Measurements from ENCODE around the gene ERCC6.

ERCC6 gene

GRCh38 chr10:49564461-49565009, 25.6 kb upstream of the ERCC6 start:
- Histone ChIP-seq H3K9ac (ENCODE audit: low read length) (no peak overlapping the region), H3K27me3 (ENCODE audit: control insufficient read depth, insufficient read depth, low read length) (no peaks in the 10 kb centered on the region), H3K27ac (ENCODE audit: low read depth, low read length) (no peak overlapping the region), H3K4me3 (ENCODE audit: low read length) (no peak overlapping the region), H3K36me3 (ENCODE audit: control insufficient read depth, insufficient read depth, low read length) (no peaks in the 10 kb centered on the region), H3K4me1 (ENCODE audit: control insufficient read depth, insufficient read depth, low read length) (no peaks in the 10 kb centered on the region)

GRCh38 chr10:49562893-49563292, 24.0 kb upstream of the ERCC6 start:
- no peaks in the 10 kb centered on the region for H3K4me1 ChIP-seq (ENCODE audit: control insufficient read depth, insufficient read depth, low read length)
- no peak overlapping the region for H3K27ac ChIP-seq (ENCODE audit: low read depth, low read length)
- H3K9ac ChIP-seq (ENCODE audit: low read length) = no peak overlapping the region
- H3K36me3 ChIP-seq (ENCODE audit: control insufficient read depth, insufficient read depth, low read length) = no peaks in the 10 kb centered on the region
- H3K27me3 ChIP-seq (ENCODE audit: control insufficient read depth, insufficient read depth, low read length) = no peaks in the 10 kb centered on the region
- no peak overlapping the region for H3K4me3 ChIP-seq (ENCODE audit: low read length)

DNA sequence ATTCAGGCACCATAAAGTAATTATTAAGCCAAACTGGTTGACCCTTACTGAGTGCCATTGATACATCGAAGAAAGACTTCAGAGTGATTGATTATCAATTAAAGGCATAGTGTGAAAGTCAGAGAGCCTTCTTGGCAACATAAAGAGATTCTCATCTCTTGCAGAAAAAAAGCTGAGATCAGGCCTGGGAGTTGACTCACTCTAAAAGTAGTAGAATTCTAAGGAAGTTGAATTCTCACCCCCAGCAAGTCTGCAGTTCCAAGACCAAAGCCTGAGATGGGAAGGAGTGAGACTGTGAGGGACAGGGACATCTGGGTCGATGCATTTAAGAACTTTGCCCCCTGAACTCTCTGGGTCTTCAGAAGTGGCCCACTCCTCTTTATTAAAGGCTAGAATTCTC, 21.6 kb upstream of the ERCC6 start:
- H3K36me3 ChIP-seq (ENCODE audit: control insufficient read depth, insufficient read depth, low read length) = no peaks in the 10 kb centered on the region
- no peak overlapping the region for H3K4me3 ChIP-seq (ENCODE audit: low read length)
- peaks cover 3% of the 10 kb centered on the region for H3K27me3 ChIP-seq (ENCODE audit: control insufficient read depth, insufficient read depth, low read length)
- H3K4me1 ChIP-seq (ENCODE audit: control insufficient read depth, insufficient read depth, low read length) = no peaks in the 10 kb centered on the region
- no peak overlapping the region for H3K9ac ChIP-seq (ENCODE audit: low read length)
- H3K27ac ChIP-seq (ENCODE audit: low read depth, low read length) = no peak overlapping the region

GRCh38 chr10:49559476-49559875, 20.6 kb upstream of the ERCC6 start:
- Histone ChIP-seq H3K27ac (ENCODE audit: low read depth, low read length) (no peak overlapping the region), H3K4me1 (ENCODE audit: control insufficient read depth, insufficient read depth, low read length) (no peaks in the 10 kb centered on the region), H3K36me3 (ENCODE audit: control insufficient read depth, insufficient read depth, low read length) (no peaks in the 10 kb centered on the region), H3K4me3 (ENCODE audit: low read length) (no peak overlapping the region), H3K9ac (ENCODE audit: low read length) (no peak overlapping the region), H3K27me3 (ENCODE audit: control insufficient read depth, insufficient read depth, low read length) (peaks cover 3% of the 10 kb centered on the region)

GRCh38 chr10:49558190-49558589, 19.3 kb upstream of the ERCC6 start:
- peaks cover 3% of the 10 kb centered on the region for H3K27me3 ChIP-seq (ENCODE audit: control insufficient read depth, insufficient read depth, low read length)
- H3K4me1 ChIP-seq (ENCODE audit: control insufficient read depth, insufficient read depth, low read length) = no peaks in the 10 kb centered on the region
- H3K9ac ChIP-seq (ENCODE audit: low read length) = no peak overlapping the region
- no peak overlapping the region for H3K4me3 ChIP-seq (ENCODE audit: low read length)
- no peak overlapping the region for H3K27ac ChIP-seq (ENCODE audit: low read depth, low read length)
- H3K36me3 ChIP-seq (ENCODE audit: control insufficient read depth, insufficient read depth, low read length) = no peaks in the 10 kb centered on the region

- Histone ChIP-seq H3K9ac (ENCODE audit: low read length) (no peak overlapping the region), H3K27me3 (ENCODE audit: control insufficient read depth, insufficient read depth, low read length) (peaks cover 3% of the 10 kb centered on the region), H3K36me3 (ENCODE audit: control insufficient read depth, insufficient read depth, low read length) (no peaks in the 10 kb centered on the region), H3K27ac (ENCODE audit: low read depth, low read length) (no peak overlapping the region), H3K4me3 (ENCODE audit: low read length) (no peak overlapping the region), H3K4me1 (ENCODE audit: control insufficient read depth, insufficient read depth, low read length) (no peaks in the 10 kb centered on the region)
Observed at GRCh38 chr10:49557681-49558080, 18.8 kb upstream of the ERCC6 start.

- Histone ChIP-seq H3K27me3 (ENCODE audit: control insufficient read depth, insufficient read depth, low read length) (peaks cover 3% of the 10 kb centered on the region), H3K4me3 (ENCODE audit: low read length) (no peak overlapping the region), H3K36me3 (ENCODE audit: control insufficient read depth, insufficient read depth, low read length) (no peaks in the 10 kb centered on the region), H3K27ac (ENCODE audit: low read depth, low read length) (no peak overlapping the region), H3K4me1 (ENCODE audit: control insufficient read depth, insufficient read depth, low read length) (no peaks in the 10 kb centered on the region), H3K9ac (ENCODE audit: low read length) (no peak overlapping the region)
Observed at GRCh38 chr10:49556723-49557122, 17.8 kb upstream of the ERCC6 start.

DNA sequence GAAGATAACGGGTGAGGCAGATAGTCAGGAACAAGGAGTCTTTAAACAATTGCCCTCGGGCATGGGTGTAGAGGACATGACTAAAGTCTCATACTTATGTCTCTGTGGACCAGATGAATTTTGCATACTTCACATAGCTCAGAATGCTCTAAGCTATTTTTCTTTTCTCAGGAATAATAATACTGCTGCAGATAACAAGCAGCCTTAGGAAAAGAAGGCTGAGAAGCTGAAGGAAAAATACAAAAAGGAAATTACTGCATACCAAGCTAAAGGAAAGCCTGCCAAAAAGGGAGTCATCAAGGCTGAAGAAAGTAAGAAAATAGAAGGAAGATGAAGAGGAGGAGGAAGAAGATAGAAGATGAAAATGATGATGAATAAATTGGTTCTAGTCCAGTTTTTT, 13.4 kb upstream of the ERCC6 start:
- Histone ChIP-seq H3K4me1 (ENCODE audit: control insufficient read depth, insufficient read depth, low read length) (no peaks in the 10 kb centered on the region), H3K36me3 (ENCODE audit: control insufficient read depth, insufficient read depth, low read length) (no peaks in the 10 kb centered on the region), H3K9ac (ENCODE audit: low read length) (no peak overlapping the region), H3K27me3 (ENCODE audit: control insufficient read depth, insufficient read depth, low read length) (peaks cover 5% of the 10 kb centered on the region), H3K27ac (ENCODE audit: low read depth, low read length) (no peak overlapping the region), H3K4me3 (ENCODE audit: low read length) (no peak overlapping the region)

DNA sequence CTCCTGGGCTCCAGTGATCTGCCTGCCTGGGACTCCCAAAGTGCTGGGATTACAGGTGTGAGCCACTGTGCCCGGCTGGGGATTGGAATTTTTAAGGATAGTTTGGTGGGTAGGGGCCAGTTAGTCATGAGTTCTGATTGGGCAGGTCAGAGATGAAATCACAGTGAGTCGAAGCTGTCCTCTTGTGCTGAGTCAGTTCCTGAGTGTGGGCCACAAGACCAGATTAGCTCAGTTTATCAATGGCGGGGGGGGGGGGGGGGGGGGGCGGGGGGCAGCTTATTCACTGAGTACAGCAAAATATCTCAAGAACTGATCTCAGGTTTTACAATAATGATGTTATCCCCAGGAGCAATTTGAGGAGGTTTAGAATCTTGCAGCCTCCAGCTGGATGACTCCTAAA, 11.6 kb upstream of the ERCC6 start:
- Histone ChIP-seq H3K27me3 (ENCODE audit: control insufficient read depth, insufficient read depth, low read length) (peaks cover 2% of the 10 kb centered on the region), H3K27ac (ENCODE audit: low read depth, low read length) (no peak overlapping the region), H3K4me3 (ENCODE audit: low read length) (no peak overlapping the region), H3K9ac (ENCODE audit: low read length) (no peak overlapping the region), H3K4me1 (ENCODE audit: control insufficient read depth, insufficient read depth, low read length) (no peaks in the 10 kb centered on the region), H3K36me3 (ENCODE audit: control insufficient read depth, insufficient read depth, low read length) (no peaks in the 10 kb centered on the region)

DNA sequence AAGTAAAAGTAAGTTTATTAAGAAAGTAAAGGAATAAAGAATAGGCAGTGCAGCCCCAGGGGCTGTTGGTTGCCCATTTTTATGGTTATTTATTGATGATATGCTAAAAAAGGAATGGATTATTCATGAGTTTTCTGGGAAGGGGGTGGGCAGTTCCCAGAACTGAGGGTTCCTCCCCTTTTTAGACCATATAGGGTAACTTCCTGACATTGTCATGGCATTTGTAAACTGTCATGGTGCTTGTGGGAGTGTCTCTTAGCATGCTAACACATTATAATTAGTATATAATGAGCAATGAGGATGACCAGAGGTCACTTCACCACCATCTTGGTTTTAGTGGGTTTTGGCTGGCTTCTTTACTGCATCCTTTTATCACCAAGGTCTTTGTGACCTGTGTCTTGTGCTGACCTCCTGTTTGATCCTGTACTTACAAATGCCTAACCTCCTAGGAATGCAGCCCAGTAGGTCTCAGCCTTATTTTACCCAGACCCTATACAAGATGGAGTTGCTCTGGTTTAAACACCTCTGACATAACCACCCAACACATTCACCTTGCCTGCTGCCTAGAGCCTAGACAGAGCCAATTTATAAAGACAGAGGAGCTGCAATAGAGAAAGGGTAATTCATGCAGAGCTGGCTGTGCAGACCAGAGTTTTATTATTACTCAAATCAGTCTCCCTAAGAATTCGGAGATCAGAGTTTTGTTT, 10.9 kb upstream of the ERCC6 start:
- no peak overlapping the region for H3K27ac ChIP-seq (ENCODE audit: low read depth, low read length)
- no peaks in the 10 kb centered on the region for H3K36me3 ChIP-seq (ENCODE audit: control insufficient read depth, insufficient read depth, low read length)
- H3K4me3 ChIP-seq (ENCODE audit: low read length) = no peak overlapping the region
- no peak overlapping the region for H3K9ac ChIP-seq (ENCODE audit: low read length)
- no peaks in the 10 kb centered on the region for H3K4me1 ChIP-seq (ENCODE audit: control insufficient read depth, insufficient read depth, low read length)
- peaks cover 2% of the 10 kb centered on the region for H3K27me3 ChIP-seq (ENCODE audit: control insufficient read depth, insufficient read depth, low read length)

GRCh38 chr10:49543604-49544003, 4.7 kb upstream of the ERCC6 start:
- Histone ChIP-seq H3K36me3 (ENCODE audit: control insufficient read depth, insufficient read depth, low read length) (no peaks in the 10 kb centered on the region), H3K27ac (ENCODE audit: low read depth, low read length) (no peak overlapping the region), H3K4me1 (ENCODE audit: control insufficient read depth, insufficient read depth, low read length) (no peaks in the 10 kb centered on the region), H3K4me3 (ENCODE audit: low read length) (no peak overlapping the region), H3K9ac (ENCODE audit: low read length) (no peak overlapping the region), H3K27me3 (ENCODE audit: control insufficient read depth, insufficient read depth, low read length) (no peaks in the 10 kb centered on the region)

DNA sequence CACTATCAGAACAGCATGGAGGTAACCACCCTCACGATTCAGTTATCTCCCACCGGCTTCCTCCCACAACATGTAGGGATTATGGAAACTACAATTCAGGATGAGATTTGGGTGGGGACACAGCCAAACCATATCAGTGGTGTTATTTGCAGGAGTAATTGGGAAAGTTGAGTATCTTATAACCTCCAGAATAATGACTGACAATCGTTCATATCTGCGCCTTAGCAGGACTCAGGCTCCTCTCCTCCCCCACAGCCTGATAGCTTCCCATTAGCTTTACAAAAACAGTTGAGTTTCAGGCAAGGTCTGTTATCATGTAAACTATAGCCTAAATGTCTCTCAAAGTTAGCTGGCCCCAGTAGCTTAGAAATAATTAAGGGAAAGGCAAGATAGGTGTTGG, 3.4 kb upstream of the ERCC6 start:
- Histone ChIP-seq H3K4me1 (ENCODE audit: control insufficient read depth, insufficient read depth, low read length) (no peaks in the 10 kb centered on the region), H3K36me3 (ENCODE audit: control insufficient read depth, insufficient read depth, low read length) (no peaks in the 10 kb centered on the region), H3K27me3 (ENCODE audit: control insufficient read depth, insufficient read depth, low read length) (no peaks in the 10 kb centered on the region), H3K27ac (ENCODE audit: low read depth, low read length) (no peak overlapping the region), H3K9ac (ENCODE audit: low read length) (no peak overlapping the region), H3K4me3 (ENCODE audit: low read length) (no peak overlapping the region)

GRCh38 chr10:49541762-49542161, 2.8 kb upstream of the ERCC6 start:
- Histone ChIP-seq H3K4me1 (ENCODE audit: control insufficient read depth, insufficient read depth, low read length) (no peaks in the 10 kb centered on the region), H3K36me3 (ENCODE audit: control insufficient read depth, insufficient read depth, low read length) (no peaks in the 10 kb centered on the region), H3K27ac (ENCODE audit: low read depth, low read length) (no peak overlapping the region), H3K27me3 (ENCODE audit: control insufficient read depth, insufficient read depth, low read length) (no peaks in the 10 kb centered on the region), H3K4me3 (ENCODE audit: low read length) (no peak overlapping the region), H3K9ac (ENCODE audit: low read length) (no peak overlapping the region)
